OCI-LY1 (cell line): ENCODE data around the gene DAP.

ENCODE experiments used
- H2AFZ ChIP-seq: fragments of 200-600 bp; sonication (generic), shearing (Covaris generic); 2 replicates; pipeline ENCODE4 v1.6.0; 2014; ENCODE audit warnings: antibody characterized with exemption, mild to moderate bottlenecking, low read length
- H3F3A ChIP-seq: fragments of 200-600 bp; sonication (generic), shearing (Covaris generic); 2 replicates; pipeline ENCODE4 v1.6.0; 2014; ENCODE audit warnings: mild to moderate bottlenecking, antibody characterized with exemption, low read length, moderate library complexity; ENCODE audit not compliant: insufficient read depth
- H3K27ac ChIP-seq: fragments of 200-600 bp; sonication (generic); 2 replicates; pipeline ENCODE4 v1.5.1; 2014; ENCODE audit warnings: low read length, mixed run types, mild to moderate bottlenecking, low read depth; ENCODE audit not compliant: poor library complexity, severe bottlenecking
- H3K27me3 ChIP-seq: fragments of 200-600 bp; sonication (generic); 2 replicates; pipeline ENCODE4 v1.6.0; 2014; ENCODE audit warnings: antibody characterized with exemption, mild to moderate bottlenecking, low read length, moderate library complexity; ENCODE audit not compliant: insufficient read depth
- H3K36me3 ChIP-seq: fragments of 200-600 bp; sonication (generic); 2 replicates; pipeline ENCODE4 v1.6.1; 2014; ENCODE audit warnings: mild to moderate bottlenecking, antibody characterized with exemption, low read length, moderate library complexity, mixed read lengths; ENCODE audit not compliant: insufficient read depth
- H3K4me1 ChIP-seq: fragments of 200-600 bp; sonication (generic); 2 replicates; pipeline ENCODE4 v1.5.1; 2014; ENCODE audit warnings: mild to moderate bottlenecking, low read length, moderate library complexity; ENCODE audit not compliant: insufficient read depth, severe bottlenecking
- H3K4me2 ChIP-seq: fragments of 200-600 bp; sonication (generic), shearing (Covaris generic); 2 replicates; pipeline ENCODE4 v1.6.1; 2014; ENCODE audit warnings: low read length
- H3K4me3 ChIP-seq: fragments of 200-600 bp; sonication (generic); 2 replicates; pipeline ENCODE4 v1.5.1; 2014; ENCODE audit warnings: low read length, low read depth, mild to moderate bottlenecking, mixed read lengths; ENCODE audit not compliant: poor library complexity, severe bottlenecking
- H3K79me2 ChIP-seq: fragments of 200-600 bp; shearing (Covaris generic); 2 replicates; pipeline ENCODE4 v1.6.1; 2016; ENCODE audit warnings: mixed run types, low read length, mixed read lengths; ENCODE audit not compliant: insufficient read depth
- H3K9ac ChIP-seq: fragments of 200-600 bp; sonication (generic), shearing (Covaris generic); 2 replicates; pipeline ENCODE4 v1.6.1; 2014; ENCODE audit warnings: mild to moderate bottlenecking, low read length, mixed read lengths
- H3K9me2 ChIP-seq: fragments of 200-600 bp; sonication (generic), shearing (Covaris generic); 2 replicates; pipeline ENCODE4 v1.6.1; 2014; ENCODE audit warnings: low read depth, mild to moderate bottlenecking, low read length, mixed read lengths
- H3K9me3 ChIP-seq: fragments of 200-600 bp; shearing (Covaris generic); 2 replicates; pipeline ENCODE4 v1.6.1; 2014; ENCODE audit warnings: low read length, mixed read lengths
- H4K20me1 ChIP-seq: fragments of 200-600 bp; sonication (generic), shearing (Covaris generic); 2 replicates; pipeline ENCODE4 v1.6.0; 2016; ENCODE audit warnings: mild to moderate bottlenecking, low read length; ENCODE audit not compliant: insufficient read depth
- CTCF ChIP-seq: fragments of 200-600 bp; sonication (generic), shearing (Covaris generic); IDR thresholded peaks from 2 replicates; pipeline ENCODE4 v1.5.1; 2017; ENCODE audit warnings: mild to moderate bottlenecking, antibody characterized with exemption, low read length, moderate library complexity, mixed read lengths
- EZH2 ChIP-seq: fragments of 200-600 bp; sonication (generic), shearing (Covaris generic); IDR thresholded peaks from 2 replicates; pipeline ENCODE4 v1.8.0; 2017; ENCODE audit warnings: borderline replicate concordance, mixed run types, mild to moderate bottlenecking, antibody characterized with exemption, low read length, moderate library complexity, mixed read lengths

Gene DAP

DNA sequence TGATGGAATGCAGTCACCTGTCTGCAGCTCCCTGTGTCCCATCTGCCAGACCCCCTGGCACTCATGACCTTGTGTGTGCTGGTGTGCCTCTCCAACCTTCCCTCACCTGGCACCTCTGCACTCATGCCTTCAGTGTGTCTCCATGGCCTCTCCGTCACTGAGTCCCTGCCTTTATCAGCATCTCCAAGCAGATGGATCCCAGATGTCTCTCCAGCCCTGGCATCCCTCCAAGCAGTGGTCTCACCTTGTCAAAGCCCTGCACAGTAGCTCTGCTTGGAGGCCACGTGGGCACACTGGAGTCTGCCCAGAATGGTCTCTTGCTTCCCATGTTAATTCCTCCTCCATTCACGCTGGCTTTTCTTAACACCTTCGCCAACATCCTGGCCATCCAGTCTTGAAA lies 84.8 kb downstream of the DAP start:
- no peaks in the 10 kb centered on the region for H3K9me3 ChIP-seq
- no peak overlapping the region for H3K27ac ChIP-seq
- TF ChIP-seq CTCF, result no peak
- TF ChIP-seq EZH2, result no peak
- H3K4me1 ChIP-seq, result no peaks in the 10 kb centered on the region
- H3K27me3 ChIP-seq, result no peaks in the 10 kb centered on the region
- no peaks in the 10 kb centered on the region for H4K20me1 ChIP-seq
- no peaks in the 10 kb centered on the region for H3F3A ChIP-seq
- no peaks in the 10 kb centered on the region for H3K79me2 ChIP-seq
- H3K9me2 ChIP-seq, result no peaks in the 10 kb centered on the region
- no peak overlapping the region for H3K9ac ChIP-seq
- no peak overlapping the region for H3K4me3 ChIP-seq
- H3K4me2 ChIP-seq, result no peak overlapping the region
- H3K36me3 ChIP-seq, result peaks cover 41% of the 10 kb centered on the region
- H2AFZ ChIP-seq, result no peak overlapping the region

DNA sequence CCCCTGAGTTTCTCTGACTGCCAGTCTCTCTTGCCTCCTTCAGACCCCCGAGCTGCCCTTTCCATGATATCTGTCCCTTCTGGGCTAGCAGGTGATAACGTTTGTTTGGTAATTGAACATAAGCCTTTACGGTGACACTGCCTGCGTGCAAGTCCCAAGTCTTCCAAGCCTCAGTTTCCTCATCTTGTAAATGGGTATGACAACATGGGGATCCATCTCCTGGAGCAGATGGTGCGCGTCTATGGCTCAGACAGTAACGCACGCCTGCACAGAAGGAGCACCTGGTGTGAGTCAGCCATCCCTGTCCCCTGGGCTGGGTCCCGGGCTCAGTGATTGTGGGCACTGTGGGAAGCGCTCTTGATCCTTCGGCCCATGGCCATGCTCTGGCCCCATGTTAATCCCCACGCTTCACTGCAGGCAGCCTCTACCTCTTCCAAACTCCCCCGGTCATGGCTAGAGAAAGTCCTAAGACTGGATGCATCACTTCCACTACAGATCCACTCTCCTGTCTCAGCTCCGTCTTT lies 85.8 kb downstream of the DAP start:
- no peak overlapping the region for H3K4me2 ChIP-seq
- H2AFZ ChIP-seq, result no peak overlapping the region
- no peak for TF ChIP-seq EZH2
- TF ChIP-seq CTCF, result no peak
- H3K4me1 ChIP-seq, result no peaks in the 10 kb centered on the region
- H3K79me2 ChIP-seq, result no peaks in the 10 kb centered on the region
- H3K27me3 ChIP-seq, result no peaks in the 10 kb centered on the region
- H3K9me2 ChIP-seq, result no peaks in the 10 kb centered on the region
- H3K36me3 ChIP-seq, result peaks cover 34% of the 10 kb centered on the region
- no peaks in the 10 kb centered on the region for H4K20me1 ChIP-seq
- no peaks in the 10 kb centered on the region for H3F3A ChIP-seq
- no peak overlapping the region for H3K4me3 ChIP-seq
- no peak overlapping the region for H3K27ac ChIP-seq
- H3K9ac ChIP-seq, result no peak overlapping the region
- H3K9me3 ChIP-seq, result no peaks in the 10 kb centered on the region

DNA sequence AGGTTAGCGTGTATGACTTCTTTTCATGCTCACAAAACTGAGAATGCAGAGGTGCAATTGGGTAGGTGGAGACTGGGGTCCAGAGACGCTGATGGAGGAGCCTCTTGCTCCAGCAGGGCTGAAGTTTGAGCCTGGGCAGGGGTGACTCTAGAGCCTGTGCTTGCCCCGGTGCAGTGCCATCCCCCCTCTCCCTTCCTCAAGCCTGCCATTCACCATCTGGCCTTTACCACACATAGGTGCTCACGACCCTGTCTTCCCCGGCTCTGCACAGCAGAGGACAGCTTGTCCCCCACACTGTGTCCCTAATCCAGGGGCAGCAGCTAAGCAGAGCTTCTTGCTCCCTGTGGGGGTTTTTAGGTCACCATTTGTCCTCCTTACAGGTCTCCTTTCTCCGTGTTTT lies 86.5 kb downstream of the DAP start:
- Histone ChIP-seq H3K9me3 (no peaks in the 10 kb centered on the region), H3K9me2 (no peaks in the 10 kb centered on the region), H3K4me2 (no peak overlapping the region), H3F3A (no peaks in the 10 kb centered on the region), H2AFZ (no peak overlapping the region), H3K36me3 (peaks cover 27% of the 10 kb centered on the region), H4K20me1 (no peaks in the 10 kb centered on the region), H3K27ac (no peak overlapping the region), H3K4me3 (no peak overlapping the region), H3K27me3 (0 out of 2 replicates have a peak, but pooled peaks cover under 1% of the 10 kb centered on the region), H3K9ac (no peak overlapping the region), H3K4me1 (no peaks in the 10 kb centered on the region), H3K79me2 (no peaks in the 10 kb centered on the region)
- TF ChIP-seq EZH2 (no peak), CTCF (no peak)
